IPS-18a (cell line): Measurements from ENCODE around the gene CNTNAP1.

ENCODE experiments used
- H3K27ac ChIP-seq: one replicate; pipeline ENCODE4 v1.5.1; 2013; ENCODE audit warnings: low read length
- H3K27me3 ChIP-seq: one replicate; pipeline ENCODE4 v1.6.1; 2013; ENCODE audit warnings: mild to moderate bottlenecking, low read length; ENCODE audit not compliant: control insufficient read depth, insufficient read depth
- H3K36me3 ChIP-seq: one replicate; pipeline ENCODE4 v1.6.1; 2013; ENCODE audit warnings: low read depth, low read length; ENCODE audit not compliant: control insufficient read depth
- H3K4me1 ChIP-seq: one replicate; pipeline ENCODE4 v1.6.1; 2013; ENCODE audit warnings: low read depth, low read length; ENCODE audit not compliant: control insufficient read depth
- H3K4me3 ChIP-seq: one replicate; pipeline ENCODE4 v1.5.1; 2013; ENCODE audit warnings: low read length
- H3K9ac ChIP-seq: one replicate; pipeline ENCODE4 v1.6.1; 2013; ENCODE audit warnings: mild to moderate bottlenecking, low read length, moderate library complexity
- H3K9me3 ChIP-seq: one replicate; pipeline ENCODE4 v1.6.1; 2013; ENCODE audit warnings: low read depth, low read length; ENCODE audit not compliant: control insufficient read depth

Gene CNTNAP1

DNA sequence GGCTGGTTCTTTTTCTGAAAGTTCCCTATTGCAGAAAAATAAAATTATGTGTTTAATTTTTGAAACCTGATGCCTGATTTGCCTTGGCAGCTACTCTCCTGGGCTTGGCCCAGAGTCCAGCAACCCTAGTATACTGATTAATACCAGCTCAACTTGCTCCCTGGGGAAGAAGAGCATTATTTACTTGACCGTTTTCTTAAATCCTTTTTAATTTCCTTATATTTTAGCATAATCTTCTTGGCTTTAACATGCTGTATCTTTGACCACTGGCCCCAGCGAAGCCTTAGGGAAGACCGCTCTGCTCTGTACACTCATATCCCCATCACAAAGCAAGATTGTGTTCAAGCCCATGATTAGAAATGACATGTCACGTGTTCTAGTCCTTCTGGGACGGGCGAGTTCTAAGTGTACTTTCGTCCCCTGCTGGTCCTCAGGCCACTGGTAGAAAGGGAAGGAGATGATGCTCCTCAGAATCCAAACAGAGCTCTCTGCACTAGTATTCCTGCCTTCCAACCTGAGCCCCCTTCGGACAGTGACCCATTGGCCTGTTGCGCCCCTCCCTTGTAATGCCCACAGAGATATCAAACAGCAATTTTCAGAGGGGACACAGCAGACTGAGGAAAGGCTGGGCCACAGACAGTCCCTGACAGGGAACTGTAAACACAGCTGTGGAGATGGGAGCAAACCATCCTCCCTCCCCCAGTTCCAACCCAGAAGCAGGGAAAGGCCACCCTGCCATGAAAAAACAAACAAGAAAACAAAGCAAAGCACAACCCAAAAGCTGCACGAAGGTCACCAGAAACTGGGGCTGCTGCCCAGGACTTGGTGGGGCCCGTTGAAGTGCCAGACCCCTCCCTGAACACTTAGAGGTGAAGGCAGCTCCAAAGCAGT is 66.8 kb downstream of the CNTNAP1 start:
- peaks cover 28% of the 10 kb centered on the region for H3K27me3 ChIP-seq
- H3K36me3 ChIP-seq = no peaks in the 10 kb centered on the region
- H3K4me3 ChIP-seq = no peak overlapping the region
- H3K9ac ChIP-seq = no peak overlapping the region
- peaks cover 4% of the 10 kb centered on the region for H3K9me3 ChIP-seq
- no peak overlapping the region for H3K27ac ChIP-seq
- H3K4me1 ChIP-seq = peaks cover 10% of the 10 kb centered on the region
